Stimulated activated CD8-positive, alpha-beta memory T cell treated with anti-CD3 and anti-CD28 coated beads, Interleukin-4, amount 100 ng/mL, for 1 hour (primary cell): ENCODE data around the gene TOM1L2.

Source experiments
- DNase-seq, 2 donors: peaks; one replicate each; pipeline ENCODE4 v3.0.0-alpha.2; 2020; ENCODE audit warnings: low read depth in 2 of 2, low spot score in 1 of 2

TOM1L2 gene

GRCh38 chr17:17851103-17852002, 120.8 kb downstream of the TOM1L2 start:
- no peak for DNase-seq

- peak; percentile 19 to 45 for DNase-seq
Observed at GRCh38 chr17:17849845-17850373, 122.3 kb downstream of the TOM1L2 start.

- peak; percentile 45 to 66 for DNase-seq
Observed at GRCh38 chr17:17849147-17849820, 122.9 kb downstream of the TOM1L2 start.

- DNase-seq, result no peak
Observed at GRCh38 chr17:17848311-17849082, 123.7 kb downstream of the TOM1L2 start.

- no peak for DNase-seq
Observed at GRCh38 chr17:17847726-17848125, 124.5 kb downstream of the TOM1L2 start.

GRCh38 chr17:17847118-17847689, 125.0 kb downstream of the TOM1L2 start:
- DNase-seq, result no peak

GRCh38 chr17:17846645-17847044, 125.6 kb downstream of the TOM1L2 start:
- DNase-seq, result no peak

GRCh38 chr17:17846003-17846402, 126.2 kb downstream of the TOM1L2 start:
- no peak for DNase-seq

- no peak for DNase-seq
Observed at GRCh38 chr17:17845046-17845775, 127.0 kb downstream of the TOM1L2 start.

GRCh38 chr17:17844500-17844899, 127.7 kb downstream of the TOM1L2 start:
- DNase-seq, result no peak

GRCh38 chr17:17844079-17844478, 128.1 kb downstream of the TOM1L2 start:
- no peak for DNase-seq

- no peak for DNase-seq
Observed at GRCh38 chr17:17843096-17843495, 129.1 kb downstream of the TOM1L2 start.

- DNase-seq, result no peak
Observed at GRCh38 chr17:17842111-17842876, 129.9 kb downstream of the TOM1L2 start.

- no peak for DNase-seq
Observed at GRCh38 chr17:17841601-17842025, 130.6 kb downstream of the TOM1L2 start.

- DNase-seq, result no peak
Observed at GRCh38 chr17:17840751-17841591, 131.2 kb downstream of the TOM1L2 start.

GRCh38 chr17:17839791-17840707, 132.2 kb downstream of the TOM1L2 start:
- peak; percentile 44 to 63 for DNase-seq
